Coronary artery (tissue), 2 donors: ENCODE measurements around the gene NFKB1.
"Not testable (repeated sequence)": the region's sequence is repeated elsewhere in the genome, so short reads cannot be mapped to it uniquely, and the experiment has no call there.

ENCODE experiments used
- DNase-seq: peaks from one replicate; pipeline ENCODE4 v3.0.0-alpha.2; 2017; ENCODE audit warnings: low spot score
- H3K27ac ChIP-seq, 2 donors: fragments of 200-600 bp; sonication (generic); one replicate each; pipeline ENCODE4 v1.5.1; 2016 to 2019
- H3K4me3 ChIP-seq: fragments of 200-600 bp; sonication (generic); 2 replicates; pipeline ENCODE4 v1.5.1; 2016; ENCODE audit warnings: mild to moderate bottlenecking, moderate library complexity
- CTCF ChIP-seq: fragments of 200-600 bp; sonication (generic); IDR thresholded peaks from one replicate; pipeline ENCODE4 v1.5.1; 2019; ENCODE audit warnings: antibody characterized with exemption

The NFKB1 gene

GRCh38 chr4:102483120-102483519 lies 18.0 kb upstream of the NFKB1 start:
- Histone ChIP-seq H3K4me3 (no peak overlapping the region), H3K27ac (no peak overlapping the region)
- no peak for TF ChIP-seq CTCF
- no peak for DNase-seq

GRCh38 chr4:102483990-102484692 lies 17.0 kb upstream of the NFKB1 start:
- not testable (repeated sequence) for H3K4me3 ChIP-seq, DNase-seq, H3K27ac ChIP-seq

GRCh38 chr4:102492531-102493241 lies 8.5 kb upstream of the NFKB1 start:
- no peak for DNase-seq
- no peak overlapping the region for H3K4me3 ChIP-seq
- no peak for TF ChIP-seq CTCF
- no peak overlapping the region for H3K27ac ChIP-seq

- no peak overlapping the region for H3K27ac ChIP-seq
- H3K4me3 ChIP-seq, result no peak overlapping the region
- TF ChIP-seq CTCF, result no peak
- DNase-seq, result no peak
These were observed 7.9 kb upstream of the NFKB1 start for GRCh38 chr4:102493257-102493656.

- no peak overlapping the region for H3K27ac ChIP-seq
These were observed 7.4 kb upstream of the NFKB1 start for GRCh38 chr4:102493794-102494193.

GRCh38 chr4:102494603-102495002 lies 6.6 kb upstream of the NFKB1 start:
- no peak for TF ChIP-seq CTCF
- no peak overlapping the region for H3K4me3 ChIP-seq
- DNase-seq, result no peak
- H3K27ac ChIP-seq, result no peak overlapping the region

More at GRCh38 chr4:102493794-102494193, 7.4 kb upstream of the NFKB1 start:
- DNase-seq, result no peak
- no peak for TF ChIP-seq CTCF
- H3K4me3 ChIP-seq, result no peak overlapping the region

GRCh38 chr4:102497986-102498385 lies 3.2 kb upstream of the NFKB1 start:
- TF ChIP-seq CTCF, result no peak

More at GRCh38 chr4:102497986-102498385, 3.2 kb upstream of the NFKB1 start:
- DNase-seq, result no peak
- Histone ChIP-seq H3K27ac (no peak overlapping the region), H3K4me3 (no peak overlapping the region)
